H1 (cell line): ENCODE measurements around the gene CHRD. TPM values are rescaled to one million over a fixed set of nuclear protein-coding genes. Genes with fewer than 3 reads are reported as not detected.

ENCODE experiments used
- BRCA1 ChIP-seq: IDR thresholded peaks from 2 replicates; pipeline ENCODE4 v1.6.1; 2012; ENCODE audit warnings: low read depth, low read length, improper control_type of control experiment
- CHD1 ChIP-seq: IDR thresholded peaks from 2 replicates; pipeline ENCODE4 v1.6.1; 2012; ENCODE audit warnings: low read depth, low read length, improper control_type of control experiment
- CHD2 ChIP-seq: IDR thresholded peaks from 2 replicates; pipeline ENCODE4 v1.6.1; 2012; ENCODE audit warnings: low read length, improper control_type of control experiment
- EP300 ChIP-seq, 2 experiments: IDR thresholded peaks; 1 replicate in 1 of 2; 2 replicates in 1 of 2; pipeline ENCODE4 v1.6.1; 2011 to 2012; ENCODE audit warnings: low read depth in 2 of 2, low read length in 2 of 2, mild to moderate bottlenecking in 2 of 2, borderline replicate concordance in 1 of 2, inconsistent platforms in 1 of 2, moderate library complexity in 1 of 2
- FOSL1 ChIP-seq: IDR thresholded peaks from 2 replicates; pipeline ENCODE4 v1.6.1; 2011; ENCODE audit warnings: mild to moderate bottlenecking, low read depth, low read length, moderate library complexity; ENCODE audit not compliant: insufficient read depth
- RNF2 ChIP-seq: fragments of 200-900, 300-1000 bp; sonication (generic); IDR thresholded peaks from 2 replicates; pipeline ENCODE4 v1.7.1; 2016; ENCODE audit warnings: borderline replicate concordance, low read depth, mild to moderate bottlenecking, antibody characterized with exemption, low read length; ENCODE audit not compliant: poor library complexity, severe bottlenecking; ENCODE audit errors: missing control alignments
- SP4 ChIP-seq: IDR thresholded peaks from 2 replicates; pipeline ENCODE4 v1.6.1; 2012; ENCODE audit warnings: low read length, inconsistent platforms
- SRF ChIP-seq: IDR thresholded peaks from 2 replicates; pipeline ENCODE4 v1.6.1; 2011; ENCODE audit warnings: mild to moderate bottlenecking, low read depth, low read length, moderate library complexity
- TCF12 ChIP-seq: IDR thresholded peaks from 2 replicates; pipeline ENCODE4 v1.6.1; 2011; ENCODE audit warnings: low read depth, mild to moderate bottlenecking, low read length
- polyA plus RNA-seq, 7 experiments: library from polyadenylated mRNA; depleted of rRNA in 3 of 7; stranded (reverse) in 5 of 7; unstranded in 2 of 7; fragments of >200 nt in 5 of 7; fragments of 200-250 nt in 2 of 7; gene quantifications; 1 replicate in 5 of 7; 2 replicates in 1 of 7; 4 replicates in 1 of 7; pipeline versions ENCODE4 v1.2.1 to v1.2.3, GENCODE V29; 2011 to 2013; ENCODE audit warnings: missing spikeins in 2 of 7, mixed read lengths in 2 of 7
- total RNA-seq: library from RNA; stranded (reverse); fragmentation: NEBNext Ultra II Directional; extraction: Animal tissue kit (Norgen Biotek cat#: 25700); gene quantifications from 2 replicates; pipeline ENCODE4 v1.2.1, GENCODE V29; 2021
- TF ChIP-seq, protein P1 (sequence below): IDR thresholded peaks from 2 replicates; pipeline ENCODE4 v1.6.1; 2011; ENCODE audit warnings: low read depth, mild to moderate bottlenecking, low read length; ENCODE audit not compliant: insufficient read depth
- TF ChIP-seq, protein P2 (sequence below): IDR thresholded peaks from 2 replicates; pipeline ENCODE4 v1.6.1; 2011; ENCODE audit warnings: low read length, improper control_type of control experiment

Gene CHRD
- total and polyA plus RNA-seq, 2 of the 8 experiments (the other 6 are each of a cell fraction or from before 2014, with no cell fraction given) = 0.62 to 0.86 TPM

DNA sequence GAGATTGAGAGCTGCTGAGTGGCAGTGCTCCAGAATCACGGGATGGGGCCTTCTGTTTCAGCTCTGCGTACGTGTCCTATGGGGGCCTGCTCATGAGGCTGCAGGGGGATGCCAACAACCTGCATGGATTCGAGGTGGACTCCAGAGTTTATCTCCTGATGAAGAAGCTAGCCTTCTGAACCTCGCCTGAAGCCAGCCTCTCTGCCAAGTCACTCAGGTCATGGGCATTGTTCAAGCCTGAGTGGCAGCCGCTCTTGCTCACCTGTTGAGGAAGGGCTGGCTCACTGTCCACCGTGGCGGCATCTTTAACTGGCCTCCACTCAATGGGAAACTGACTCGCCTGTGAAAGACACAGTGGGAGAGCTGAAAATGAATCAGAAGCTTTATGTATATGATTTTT lies 11.7 kb upstream of the CHRD start (continued):
- TF ChIP-seq FOSL1 (no peak), TCF12 (no peak), RNF2 (no peak), SRF (no peak), SP4 (no peak), CHD1 (no peak), EP300 (IDR thresholded peaks at IDR 0.05; ENCODE audit: borderline replicate concordance in 1 of 2, low read depth in 2 of 2, low read length in 2 of 2) (no peak), BRCA1 (no peak), CHD2 (no peak)
- TF ChIP-seq, protein P1, sequence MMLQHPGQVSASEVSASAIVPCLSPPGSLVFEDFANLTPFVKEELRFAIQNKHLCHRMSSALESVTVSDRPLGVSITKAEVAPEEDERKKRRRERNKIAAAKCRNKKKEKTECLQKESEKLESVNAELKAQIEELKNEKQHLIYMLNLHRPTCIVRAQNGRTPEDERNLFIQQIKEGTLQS = no peak
- TF ChIP-seq, protein P2, sequence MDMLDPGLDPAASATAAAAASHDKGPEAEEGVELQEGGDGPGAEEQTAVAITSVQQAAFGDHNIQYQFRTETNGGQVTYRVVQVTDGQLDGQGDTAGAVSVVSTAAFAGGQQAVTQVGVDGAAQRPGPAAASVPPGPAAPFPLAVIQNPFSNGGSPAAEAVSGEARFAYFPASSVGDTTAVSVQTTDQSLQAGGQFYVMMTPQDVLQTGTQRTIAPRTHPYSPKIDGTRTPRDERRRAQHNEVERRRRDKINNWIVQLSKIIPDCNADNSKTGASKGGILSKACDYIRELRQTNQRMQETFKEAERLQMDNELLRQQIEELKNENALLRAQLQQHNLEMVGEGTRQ = no peak
- TF ChIP-seq, all 59 proteins: peak for 0
